NCI-H69 (cell line): ENCODE results near the gene SPACA9.

Experiments used
- DNase-seq: peaks from one replicate; lab custom pipeline; 2025; lab: John Stamatoyannopoulos, UW

SPACA9 gene

DNA sequence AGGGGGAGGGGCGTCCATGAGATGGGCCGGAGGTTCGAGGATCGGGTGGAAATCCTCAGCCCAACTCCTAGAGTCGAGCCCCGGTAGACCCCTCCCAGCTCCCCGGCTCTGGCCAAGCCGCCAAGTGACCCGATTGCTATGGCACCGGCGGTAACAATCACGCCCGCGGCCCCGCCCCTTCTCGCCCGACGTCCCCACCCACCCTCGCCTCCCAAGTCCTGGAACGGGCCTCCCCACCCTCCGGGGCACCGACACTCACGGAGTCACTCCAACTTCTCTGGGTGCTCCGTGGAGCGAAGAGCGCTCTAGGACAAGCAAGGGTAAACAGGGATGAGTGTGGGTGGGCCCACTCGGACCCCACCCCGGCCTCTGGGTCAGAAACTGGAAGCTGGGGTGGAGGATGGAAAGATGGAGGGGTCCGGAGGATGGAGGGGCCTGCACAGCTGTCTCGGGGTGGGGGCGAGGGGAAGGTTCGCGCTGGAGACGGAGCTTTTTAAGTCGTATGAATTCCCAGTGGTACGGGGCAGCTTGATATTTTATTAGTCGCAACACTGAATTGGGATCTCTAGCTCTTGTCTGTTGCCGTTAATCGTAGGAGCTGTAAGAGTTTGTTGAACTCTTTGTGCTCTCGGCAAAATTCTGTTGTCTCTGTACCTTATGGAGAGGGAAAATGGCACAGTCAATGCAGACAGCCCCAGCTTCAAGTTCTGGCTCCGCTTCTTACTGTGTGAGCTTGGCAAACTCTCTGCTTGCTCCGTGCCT is at the start of gene SPACA9:
Gene SPACA9 (plus strand): TSS at position 204 of the 762 bp plus-strand sequence. CDS start 5,050 bp downstream, outside the sequence.
- DNase-seq, result peak; percentile 64

DNA sequence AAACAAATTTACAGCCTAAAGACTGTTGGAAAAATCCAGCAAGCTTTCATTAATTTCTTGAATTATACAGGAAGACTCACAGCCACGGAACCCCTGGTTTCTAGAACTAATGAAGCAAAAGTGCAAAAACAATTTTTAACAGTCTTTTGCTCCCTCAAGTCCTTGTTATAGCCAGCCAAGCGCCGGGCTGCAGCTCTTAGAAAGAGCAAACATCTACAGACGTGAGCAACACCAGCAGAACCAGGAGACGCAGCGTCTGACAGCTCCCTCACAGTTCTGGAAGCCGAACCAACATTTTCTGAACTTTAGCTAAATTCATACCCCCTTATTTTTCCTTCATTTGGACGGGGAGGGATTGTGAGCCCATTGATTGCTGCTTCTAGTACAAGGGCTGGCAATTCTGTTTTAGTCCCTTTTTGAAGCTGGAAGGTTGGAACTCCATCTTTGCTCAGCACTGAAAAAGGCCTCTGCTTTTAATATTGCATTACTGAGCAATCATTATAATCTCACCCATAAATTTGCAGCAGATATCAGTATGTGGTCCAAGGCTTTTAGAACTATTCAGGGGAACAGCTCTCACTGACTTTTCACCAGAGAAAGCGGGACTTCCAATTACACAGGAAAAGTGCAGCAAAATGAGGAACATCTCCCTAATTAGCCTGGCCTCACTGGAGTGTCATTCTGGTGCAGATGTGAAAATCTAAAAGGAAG is 46.4 kb upstream of the SPACA9 start:
- no peak for DNase-seq

GRCh38 chr9:132833550-132834121 is 45.1 kb upstream of the SPACA9 start:
- no peak for DNase-seq

- no peak for DNase-seq
Observed at GRCh38 chr9:132834343-132834742, 44.4 kb upstream of the SPACA9 start.

DNA sequence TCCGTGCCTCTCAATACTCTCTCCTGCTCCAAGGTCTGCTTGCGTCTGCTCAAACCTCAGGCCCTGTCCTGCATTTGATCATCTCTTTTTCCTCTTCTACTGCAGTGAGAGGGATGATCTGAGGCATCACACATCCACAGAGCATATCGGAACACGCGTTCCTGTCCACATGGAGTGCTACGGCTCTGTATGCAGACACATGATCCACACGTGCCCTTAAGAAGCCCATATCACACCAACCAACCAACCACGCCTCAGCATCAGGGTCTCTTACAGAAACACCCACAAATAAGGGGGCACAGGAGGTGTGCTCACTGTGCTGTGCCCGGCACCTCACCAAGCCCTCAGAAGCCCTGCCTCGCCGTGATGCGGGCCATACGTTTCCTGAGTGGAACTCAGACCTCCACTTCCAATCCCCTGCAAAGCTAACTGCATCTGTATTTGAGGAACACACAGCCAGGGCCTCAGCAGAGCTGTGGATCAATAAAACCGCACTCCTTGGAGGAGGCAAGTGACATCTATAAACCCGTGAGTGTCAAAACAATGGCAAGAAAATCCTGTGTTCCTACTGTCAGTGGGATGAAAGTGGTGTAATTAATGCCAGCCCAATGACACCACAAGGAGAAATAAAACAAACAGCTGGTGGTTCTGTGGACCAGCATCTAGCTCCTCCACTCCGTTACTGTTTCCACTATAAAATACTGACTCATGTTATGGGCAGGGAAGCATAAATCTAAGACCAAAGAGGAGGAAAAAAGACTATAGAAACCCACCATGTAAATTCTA is 41.0 kb upstream of the SPACA9 start:
- no peak for DNase-seq

DNA sequence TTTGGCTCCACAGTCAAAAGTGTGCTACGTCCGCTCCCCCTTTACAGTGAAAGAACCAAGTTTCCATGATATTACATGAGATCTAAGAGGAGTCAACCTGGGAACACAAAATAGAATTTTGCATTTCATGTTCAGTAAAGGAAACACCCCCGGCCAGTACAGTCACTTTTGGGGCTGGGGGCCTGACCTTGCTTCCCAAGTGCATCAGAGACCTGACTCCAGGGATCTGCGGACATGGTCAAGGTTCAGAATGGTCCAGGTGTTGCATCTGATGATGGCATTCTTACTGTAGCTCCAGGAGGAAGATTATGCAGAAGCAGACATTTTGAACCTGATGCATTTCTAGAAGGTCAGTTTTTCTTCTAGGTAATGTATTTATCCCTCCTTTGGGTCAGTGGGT is 40.4 kb upstream of the SPACA9 start:
- no peak for DNase-seq

DNA sequence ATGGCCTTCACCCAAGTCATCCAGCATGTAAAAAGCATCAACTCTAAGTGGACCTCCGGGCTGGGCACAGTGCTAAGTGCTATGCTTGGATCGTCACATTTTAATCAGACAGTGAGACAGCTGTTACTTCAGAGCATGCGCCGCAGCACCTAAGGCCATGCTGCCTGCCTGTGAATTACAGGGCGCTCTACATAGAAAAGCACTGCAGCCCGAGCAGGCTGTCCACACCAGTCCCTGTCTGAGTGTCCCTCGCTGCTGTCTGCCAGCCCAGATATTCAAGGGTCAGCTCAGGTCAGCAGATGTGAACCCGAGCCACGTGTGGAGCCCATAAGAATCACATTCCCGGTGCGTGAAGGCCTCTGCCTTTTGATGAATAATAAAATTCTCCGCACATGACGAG is 37.7 kb upstream of the SPACA9 start:
- DNase-seq, result no peak

DNA sequence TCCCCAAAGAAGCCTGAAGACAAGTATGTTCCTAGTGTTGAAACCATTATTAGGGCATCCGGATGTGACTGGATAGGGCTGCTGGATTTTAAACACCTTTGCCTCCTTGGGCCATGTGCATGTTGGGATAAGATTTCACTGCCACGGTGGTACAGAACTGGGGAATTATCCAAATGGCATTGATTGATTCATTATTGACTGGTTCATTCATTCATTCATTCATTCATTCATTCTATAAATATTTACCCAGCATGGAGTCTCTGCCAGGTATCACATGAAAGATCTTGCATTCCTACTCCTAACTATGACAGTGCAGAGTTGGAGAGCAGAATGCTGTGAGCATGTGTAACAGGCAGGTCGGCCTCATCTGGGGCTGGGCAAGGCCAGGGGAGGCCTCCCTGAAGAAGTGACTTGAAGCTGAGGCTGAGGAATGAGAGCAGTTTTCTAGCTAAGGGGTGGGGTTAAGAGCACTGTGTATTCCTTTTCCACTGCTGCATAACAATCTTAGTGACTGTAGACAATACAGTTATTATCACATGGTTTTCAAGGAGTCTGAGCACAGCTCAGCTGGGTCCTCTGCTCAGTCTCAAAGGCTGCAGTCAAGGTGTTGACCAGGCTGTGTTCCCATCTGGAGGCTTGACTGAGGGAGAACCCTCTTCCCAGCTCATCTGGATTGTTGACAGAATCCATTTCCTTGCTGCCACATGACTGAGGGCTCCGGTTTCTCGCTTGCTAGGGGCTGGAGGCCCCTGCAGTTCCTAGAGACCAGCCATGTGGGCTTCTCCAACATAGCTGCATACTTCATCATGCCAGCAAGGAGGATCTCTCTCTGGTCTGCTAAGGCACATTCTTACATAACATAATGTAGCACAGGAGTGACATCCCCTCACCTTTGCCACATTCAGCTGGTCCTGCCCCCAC is 36.3 kb upstream of the SPACA9 start:
- DNase-seq, result no peak

- DNase-seq, result no peak
Observed at GRCh38 chr9:132846109-132846917, 32.4 kb upstream of the SPACA9 start.

- no peak for DNase-seq
Observed at GRCh38 chr9:132846918-132847515, 31.7 kb upstream of the SPACA9 start.

DNA sequence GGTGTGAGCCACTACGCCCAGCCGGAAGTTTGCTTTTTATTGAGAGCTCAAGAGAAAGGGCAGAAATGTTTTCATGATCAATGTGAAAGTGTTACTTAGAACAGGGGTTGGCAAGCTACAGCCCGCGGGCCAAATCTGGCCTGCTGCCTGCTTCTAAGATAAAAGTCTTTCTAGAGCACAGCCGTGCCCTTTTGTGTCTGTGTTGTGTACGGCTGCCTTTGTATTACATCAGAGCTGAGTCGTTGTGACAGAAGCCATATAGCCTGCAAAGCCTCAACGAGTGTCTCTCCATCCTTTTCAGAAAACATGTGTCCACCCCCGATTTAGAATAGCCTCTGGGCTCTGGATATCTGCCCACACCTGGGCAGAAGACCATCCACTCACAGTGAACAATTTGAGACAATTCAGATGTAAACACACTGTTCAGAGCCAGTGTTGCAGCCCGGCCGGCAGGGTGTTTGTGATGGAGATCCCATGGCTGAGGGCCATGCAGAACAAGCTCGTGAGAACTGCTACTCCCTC is 29.5 kb upstream of the SPACA9 start:
- DNase-seq, result peak; percentile 59

DNA sequence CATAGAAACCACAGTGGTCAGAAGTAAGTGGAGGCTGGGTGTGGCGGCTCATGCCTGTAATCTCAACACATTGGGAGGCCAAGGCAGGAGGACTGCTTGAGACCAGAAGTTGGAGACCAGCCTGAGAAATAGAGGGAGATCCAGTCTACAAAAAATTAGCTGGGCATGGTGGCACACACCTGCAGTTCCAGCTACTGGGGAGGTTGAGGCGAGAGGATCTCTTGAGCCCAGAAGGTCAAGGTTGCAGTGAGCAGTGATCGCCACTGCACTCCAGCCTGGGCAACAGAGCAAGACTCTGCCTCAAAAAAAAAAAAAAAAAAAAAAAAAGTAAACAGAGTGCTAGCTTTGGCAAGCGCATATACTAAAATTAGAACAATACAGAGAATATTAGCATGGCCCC is 25.2 kb upstream of the SPACA9 start:
- no peak for DNase-seq

DNA sequence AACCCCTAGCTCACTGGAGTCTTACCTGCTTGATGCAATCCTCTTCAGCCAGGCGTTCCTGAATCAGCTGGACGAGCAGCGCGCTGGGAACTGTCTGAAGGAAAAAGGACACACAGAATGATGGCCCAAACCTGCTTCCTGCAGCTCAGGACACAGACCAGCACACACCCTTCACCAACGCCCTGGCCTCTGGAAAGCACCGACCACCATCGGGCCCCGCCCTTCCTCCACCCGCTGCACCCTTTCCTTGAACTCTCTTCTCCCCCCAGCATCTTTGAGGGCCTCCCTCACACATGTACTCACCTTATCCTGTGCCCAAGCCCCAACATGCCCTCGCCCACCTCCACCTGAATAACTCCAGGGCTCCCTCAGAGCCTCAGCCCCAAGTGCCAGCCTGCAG is 23.9 kb upstream of the SPACA9 start:
- no peak for DNase-seq

GRCh38 chr9:132855904-132856303 is 22.8 kb upstream of the SPACA9 start:
- DNase-seq, result no peak

- DNase-seq, result no peak
Observed at GRCh38 chr9:132857031-132857430, 21.7 kb upstream of the SPACA9 start.

- DNase-seq, result peak; percentile 69
Observed at GRCh38 chr9:132857616-132858342, 20.9 kb upstream of the SPACA9 start.

- DNase-seq, result no peak
Observed at GRCh38 chr9:132858751-132859150, 19.9 kb upstream of the SPACA9 start.

DNA sequence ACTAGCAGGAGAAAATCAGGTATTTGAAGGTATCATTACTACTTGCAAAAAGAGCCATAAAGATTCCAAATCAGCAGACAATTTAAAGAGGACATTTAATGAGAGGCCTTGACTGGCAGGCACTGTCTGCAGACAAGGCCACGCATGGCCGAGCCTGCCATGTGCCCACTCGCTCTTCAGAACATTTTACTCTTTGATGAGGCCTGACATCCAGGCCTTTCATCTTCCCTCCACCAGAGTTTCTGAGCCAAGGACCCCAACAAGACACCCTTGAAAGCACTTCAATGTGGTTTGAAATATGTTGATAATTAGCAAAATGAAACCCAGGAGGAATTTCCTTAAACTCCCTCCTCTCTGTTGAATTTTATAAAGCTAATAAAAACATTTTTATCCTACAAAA is 17.0 kb upstream of the SPACA9 start:
- DNase-seq, result no peak

GRCh38 chr9:132862533-132862932 is 16.2 kb upstream of the SPACA9 start:
- DNase-seq, result no peak
